Caco-2 (cell line): ENCODE measurements around the gene SPTBN1. TPM values are rescaled to one million over a fixed set of nuclear protein-coding genes. Genes with fewer than 3 reads are reported as not detected.

ENCODE experiments used
- BruUV-seq: library from RNA; stranded (reverse); fragments of 400-500 nt; replicated peaks from 2 replicates; lab custom pipeline; 2021; lab: Mats Ljungman, UMichigan
- CTCF ChIA-PET: fragments of 300-600 bp; sonication (Branson Sonifier 250); formaldehyde crosslinking; loops from one replicate; lab custom pipeline; 2022; ENCODE audit warnings: antibody characterized with exemption; lab: Charles Lee
- POLR2A ChIA-PET: fragments of 300-600 bp; sonication (Branson Sonifier 250); formaldehyde crosslinking; loops from one replicate; lab custom pipeline; 2022; ENCODE audit warnings: antibody characterized with exemption; lab: Charles Lee
- DNase-seq, 2 experiments: peaks; one replicate each; pipeline versions ENCODE4 v3.0.0 to v3.0.0-alpha.2; 2020 to 2022
- H3K27me3 ChIP-seq: replicated peaks from 2 replicates; pipeline ENCODE4 v1.6.0; 2011; ENCODE audit warnings: low read length; ENCODE audit not compliant: control insufficient read depth, insufficient read depth
- H3K36me3 ChIP-seq: 2 replicates; pipeline ENCODE4 v1.5.1; 2011; ENCODE audit warnings: low read length; ENCODE audit not compliant: control insufficient read depth, insufficient read depth
- H3K4me1 ChIP-seq: fragments of 250-450 bp; sonication (Bioruptor Pico); 2 replicates; pipeline ENCODE4 v1.5.1; 2020; ENCODE audit warnings: mild to moderate bottlenecking
- H3K4me3 ChIP-seq: 2 replicates; pipeline ENCODE4 v1.5.1; 2011; ENCODE audit warnings: low read depth, mild to moderate bottlenecking, control low read depth, low read length
- H3K9me3 ChIP-seq: fragments of 250-450 bp; sonication (Bioruptor Pico); 2 replicates; pipeline ENCODE4 v1.5.1; 2020; ENCODE audit warnings: mild to moderate bottlenecking, moderate library complexity
- H3K27ac Mint-ChIP-seq: one replicate; pipeline ENCODE4 v1.8.0; 2022; ENCODE audit warnings: mixed read lengths; ENCODE audit not compliant: unreplicated experiment
- H3K27me3 Mint-ChIP-seq: one replicate; pipeline ENCODE4 v1.8.0; 2022; ENCODE audit warnings: mixed read lengths; ENCODE audit not compliant: insufficient read depth, unreplicated experiment
- H3K36me3 Mint-ChIP-seq: one replicate; pipeline ENCODE4 v1.8.0; 2022; ENCODE audit warnings: mild to moderate bottlenecking, mixed read lengths; ENCODE audit not compliant: insufficient read depth, unreplicated experiment
- H3K4me1 Mint-ChIP-seq: one replicate; pipeline ENCODE4 v1.8.0; 2022; ENCODE audit warnings: low read depth, mixed read lengths; ENCODE audit not compliant: unreplicated experiment
- H3K4me3 Mint-ChIP-seq: one replicate; pipeline ENCODE4 v1.8.0; 2022; ENCODE audit warnings: mild to moderate bottlenecking, moderate library complexity, mixed read lengths; ENCODE audit not compliant: unreplicated experiment
- H3K9me3 Mint-ChIP-seq: one replicate; pipeline ENCODE4 v1.8.0; 2022; ENCODE audit warnings: mixed read lengths; ENCODE audit not compliant: unreplicated experiment
- CTCF ChIP-seq, 2 experiments: fragments of 200-600 bp in 1 of 2; IDR thresholded peaks; 1 replicate in 1 of 2; 2 replicates in 1 of 2; pipeline versions ENCODE4 v1.5.1 to v1.8.0; 2011 to 2022; ENCODE audit warnings: antibody characterized with exemption in 1 of 2, control low read depth in 1 of 2, inconsistent platforms in 1 of 2, low read depth in 1 of 2, low read length in 1 of 2, mild to moderate bottlenecking in 1 of 2, moderate library complexity in 1 of 2; ENCODE audit not compliant: insufficient read depth in 1 of 2, severe bottlenecking in 1 of 2, unreplicated experiment in 1 of 2
- intact Hi-C: fragments of 100-400 bp; cut with micrococcal nuclease; formaldehyde crosslinking; loops from one replicate; pipeline ENCODE4 v1.10.0; 2022; ENCODE audit not compliant: unreplicated experiment
- total RNA-seq: library from RNA; stranded (reverse); gene quantifications from 2 replicates; pipeline ENCODE4 v1.2.3, GENCODE V29; 2022

The SPTBN1 gene
- total RNA-seq, 1 experiment from 2014 or later = 361 TPM

- CTCF ChIA-PET = interaction anchor here (0.7 to 1.4 kb wide), 2 partner anchors 13 to 120 kb away, joined by 3 read pairs; no protein-coding TSS in a partner anchor
- intact Hi-C loops = loop anchor here (2.0 to 10.0 kb wide), 3 partner anchors 475 to 597 kb away; partner anchors contain the start of gene PSME4
These were observed 116.1 kb downstream of the SPTBN1 start for GRCh38 chr2:54572262-54572635.

GRCh38 chr2:54572636-54573536, 116.8 kb downstream of the SPTBN1 start:
- Mint-ChIP-seq H3K9me3 (no peaks in the 10 kb centered on the region), H3K36me3 (peaks cover 84% of the 10 kb centered on the region), H3K4me1 (peaks cover 90% of the 10 kb centered on the region), H3K27me3 (no peaks in the 10 kb centered on the region), H3K27ac (peak overlapping the region; percentile 99), H3K4me3 (peak overlapping the region; percentile 67)
- H3K4me1 ChIP-seq = peaks cover 95% of the 10 kb centered on the region
- no peak overlapping the region for H3K4me3 ChIP-seq
- intact Hi-C loops = loop anchor here (2.0 to 10.0 kb wide), 3 partner anchors 474 to 598 kb away; partner anchors contain the start of gene PSME4
- TF ChIP-seq CTCF (IDR thresholded peaks at IDR 0.05; ENCODE audit: insufficient read depth in 1 of 2, low read depth in 1 of 2, low read length in 1 of 2, severe bottlenecking in 1 of 2, unreplicated experiment in 1 of 2) = no peak
- DNase-seq = peak in 1 of 2 experiments; percentile 35
- POLR2A ChIA-PET = interaction anchor here (2.2 kb wide), 1 partner anchor 14 kb away, joined by 20 read pairs; no protein-coding TSS in a partner anchor
- BruUV-seq = TSS peak; percentile 9
- no peaks in the 10 kb centered on the region; the same call in 1 of the 2 replicates for H3K36me3 ChIP-seq
- H3K27me3 ChIP-seq = no peaks in the 10 kb centered on the region
- H3K9me3 ChIP-seq = no peaks in the 10 kb centered on the region
- CTCF ChIA-PET = interaction anchor here (1.4 kb wide), 1 partner anchor 14 kb away, joined by 3 read pairs; no protein-coding TSS in a partner anchor

More at GRCh38 chr2:54572262-54572635, 116.1 kb downstream of the SPTBN1 start:
- peaks cover 84% of the 10 kb centered on the region for H3K36me3 Mint-ChIP-seq
- Histone ChIP-seq H3K27me3 (no peaks in the 10 kb centered on the region), H3K4me1 (peaks cover 92% of the 10 kb centered on the region), H3K9me3 (no peaks in the 10 kb centered on the region), H3K4me3 (no peak overlapping the region), H3K36me3 (no peaks in the 10 kb centered on the region; the same call in 1 of the 2 replicates)
- DNase-seq = peak; percentile 75 to 81
- no peak for TF ChIP-seq CTCF (IDR thresholded peaks at IDR 0.05; ENCODE audit: insufficient read depth in 1 of 2, low read depth in 1 of 2, low read length in 1 of 2, severe bottlenecking in 1 of 2, unreplicated experiment in 1 of 2)
- H3K4me3 Mint-ChIP-seq = peak overlapping the region; percentile 67
- POLR2A ChIA-PET = interaction anchor here (0.6 to 2.2 kb wide), 2 partner anchors 13 to 40 kb away, joined by 3 to 20 read pairs; no protein-coding TSS in a partner anchor
- peak overlapping the region; percentile 99 for H3K27ac Mint-ChIP-seq
- H3K9me3 Mint-ChIP-seq = no peaks in the 10 kb centered on the region
- H3K27me3 Mint-ChIP-seq = no peaks in the 10 kb centered on the region
- H3K4me1 Mint-ChIP-seq = peaks cover 85% of the 10 kb centered on the region
- BruUV-seq = no TSS peak

- Histone ChIP-seq H3K9me3 (no peaks in the 10 kb centered on the region), H3K4me1 (peaks cover 95% of the 10 kb centered on the region), H3K36me3 (no peaks in the 10 kb centered on the region; the same call in 1 of the 2 replicates), H3K27me3 (no peaks in the 10 kb centered on the region), H3K4me3 (no peak overlapping the region)
- peaks cover 87% of the 10 kb centered on the region for H3K36me3 Mint-ChIP-seq
- peaks cover 97% of the 10 kb centered on the region for H3K4me1 Mint-ChIP-seq
- POLR2A ChIA-PET = no interaction called here
- BruUV-seq = TSS peak; percentile 78
- H3K4me3 Mint-ChIP-seq = peak overlapping the region; percentile 67
- no peak for TF ChIP-seq CTCF (IDR thresholded peaks at IDR 0.05; ENCODE audit: insufficient read depth in 1 of 2, low read depth in 1 of 2, low read length in 1 of 2, severe bottlenecking in 1 of 2, unreplicated experiment in 1 of 2)
- H3K27ac Mint-ChIP-seq = peak overlapping the region; percentile 99
- intact Hi-C loops = loop anchor here (2.0 to 10.0 kb wide), 3 partner anchors 474 to 599 kb away; partner anchors contain the start of gene PSME4
- no peak for DNase-seq
- CTCF ChIA-PET = no interaction called here
- H3K27me3 Mint-ChIP-seq = no peaks in the 10 kb centered on the region
- no peaks in the 10 kb centered on the region for H3K9me3 Mint-ChIP-seq
These were observed 117.4 kb downstream of the SPTBN1 start for GRCh38 chr2:54573537-54573919.
